PC-9 (cell line): ENCODE measurements around the gene PRR13.

Experiments
- CTCF ChIP-seq: fragments of 200-600 bp; sonication (generic); conservative IDR thresholded peaks from 2 replicates; pipeline ENCODE4 v1.6.1; 2017; ENCODE audit warnings: mixed run types, antibody characterized with exemption, mild to moderate bottlenecking, moderate library complexity
- EZH2 ChIP-seq: fragments of 200-600 bp; sonication (generic); IDR thresholded peaks from 2 replicates; pipeline ENCODE4 v1.8.0; 2017; ENCODE audit warnings: antibody characterized with exemption, low read depth

- TF ChIP-seq CTCF, result no peak
- TF ChIP-seq EZH2, result no peak
Measured at GRCh38 chr12:53474077-53474476, 32.5 kb downstream of the PRR13 start.
